HTR-8/SVneo (cell line): ENCODE data around the gene STK38.

Experiments used
- DNase-seq: peaks from one replicate; pipeline ENCODE4 v3.0.0; 2011; ENCODE audit warnings: low spot score, mixed read lengths; ENCODE audit not compliant: insufficient read length
- FAIRE-seq: peaks from 2 replicates; lab custom pipeline; 2011; peaks lifted over from hg19 to GRCh38; lab: Jason Lieb, UNC

STK38 gene

DNA sequence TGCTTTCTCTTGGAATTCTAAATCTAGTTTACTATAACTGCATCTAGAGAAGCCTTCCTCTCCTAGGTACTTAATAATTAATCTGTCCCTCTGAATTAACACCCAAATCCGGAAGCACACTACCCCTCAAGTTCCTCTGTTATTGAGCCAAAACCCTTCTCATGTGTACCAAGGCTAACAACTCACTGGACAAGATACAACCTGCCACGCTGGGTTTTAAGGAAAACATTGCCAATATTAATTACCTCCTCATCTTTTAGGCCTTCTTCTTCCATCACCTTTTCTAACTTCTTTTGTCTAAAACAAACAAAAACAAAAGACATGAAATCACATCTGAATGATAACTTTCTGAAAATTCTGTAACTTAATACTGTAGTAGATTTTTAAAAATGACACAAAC, 21.9 kb downstream of the STK38 start:
- DNase-seq (no peak), FAIRE-seq (no peak)

- no peak for FAIRE-seq
Measured at GRCh38 chr6:36524871-36525270, 22.4 kb downstream of the STK38 start.

GRCh38 chr6:36523936-36524499, 23.3 kb downstream of the STK38 start:
- DNase-seq = no peak

More at GRCh38 chr6:36524871-36525270, 22.4 kb downstream of the STK38 start:
- DNase-seq = no peak

GRCh38 chr6:36523451-36523850, 23.8 kb downstream of the STK38 start:
- FAIRE-seq (no peak), DNase-seq (no peak)

More at GRCh38 chr6:36523936-36524499, 23.3 kb downstream of the STK38 start:
- FAIRE-seq = no peak

GRCh38 chr6:36519352-36519751, 27.9 kb downstream of the STK38 start:
- no peak for DNase-seq
- FAIRE-seq = no peak

GRCh38 chr6:36517408-36517807, 29.9 kb downstream of the STK38 start:
- FAIRE-seq (no peak), DNase-seq (no peak)

DNA sequence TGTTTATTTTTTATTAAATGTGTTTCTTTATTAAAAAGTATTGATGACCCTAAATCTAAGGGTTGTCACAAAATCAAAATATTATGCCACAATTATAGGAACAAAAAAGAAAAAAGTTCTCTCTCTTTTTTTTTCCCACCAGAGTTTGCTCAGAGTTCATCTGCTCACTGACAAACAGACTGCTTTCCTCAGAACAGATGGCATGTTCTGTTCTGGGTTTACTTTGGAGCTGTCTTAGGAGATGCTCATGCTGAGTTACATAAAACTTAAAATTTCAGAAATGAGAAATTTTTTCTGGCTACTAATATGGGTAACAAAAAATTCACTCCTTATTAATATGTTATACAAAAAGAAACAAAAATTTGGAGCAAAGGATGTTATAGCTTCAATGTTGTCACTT, 30.3 kb downstream of the STK38 start:
- FAIRE-seq (no peak), DNase-seq (no peak)

- DNase-seq (no peak), FAIRE-seq (no peak)
Measured at GRCh38 chr6:36516559-36516958, 30.7 kb downstream of the STK38 start.

DNA sequence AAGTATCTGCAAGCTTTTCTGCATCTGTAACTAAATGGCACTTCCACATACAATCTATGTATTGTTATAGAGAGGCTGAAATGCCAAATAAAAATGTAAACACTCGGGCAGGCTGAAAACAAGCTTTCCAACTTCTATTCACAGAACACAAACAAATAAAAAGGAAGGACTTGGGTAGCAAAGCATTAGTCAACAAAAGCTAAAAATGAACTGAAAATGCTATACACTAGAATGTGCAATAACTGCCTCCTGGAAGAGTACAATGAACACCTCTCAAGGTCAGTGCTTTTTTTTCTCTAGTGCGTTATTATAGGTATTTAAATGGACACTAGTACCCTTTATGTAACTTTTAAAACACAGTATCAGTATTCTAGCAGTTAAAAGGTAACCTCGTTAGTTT, 31.4 kb downstream of the STK38 start:
- no peak for DNase-seq
- FAIRE-seq = no peak

DNA sequence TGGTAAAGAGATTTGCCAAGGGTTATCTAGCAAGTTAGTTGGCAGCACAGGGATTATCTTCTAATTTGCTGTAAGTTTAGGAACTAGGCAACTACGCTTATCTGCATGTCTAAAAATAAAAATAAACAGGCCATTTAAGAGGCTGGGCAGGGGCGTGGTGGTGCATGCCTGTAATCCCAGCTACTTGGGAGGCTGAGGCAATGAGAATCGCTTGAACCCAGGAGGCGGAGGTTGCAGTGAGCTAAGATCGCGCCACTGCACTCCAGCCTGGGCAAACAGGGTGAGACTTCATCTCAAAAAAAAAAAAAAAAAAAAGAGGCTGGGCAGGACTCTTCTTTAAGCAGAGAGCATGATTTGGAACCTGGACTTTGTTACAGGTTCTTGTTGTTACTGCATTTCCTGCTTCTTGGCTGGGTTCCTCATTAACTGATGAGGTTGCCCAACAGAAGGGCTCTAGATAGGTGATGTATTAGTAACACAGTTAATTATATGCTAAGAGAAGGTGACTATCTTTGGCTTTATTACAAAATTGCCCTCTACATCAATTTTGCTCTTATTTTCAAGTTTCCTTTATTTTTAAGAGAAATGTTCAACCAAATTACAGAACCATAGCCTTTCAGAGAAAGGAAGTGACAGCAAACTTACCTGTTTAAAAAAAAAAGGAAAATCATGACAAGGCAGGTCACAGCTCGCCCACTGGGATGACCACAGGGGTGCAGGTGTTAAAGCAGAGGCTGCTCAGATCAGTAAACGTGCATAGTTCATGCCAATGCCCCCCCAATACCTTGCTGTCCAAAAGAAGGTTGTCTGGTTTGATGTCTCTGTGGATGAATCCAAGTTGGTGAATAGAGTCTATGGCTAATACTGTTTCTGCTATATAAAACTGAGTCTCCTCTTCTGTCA, 32.5 kb downstream of the STK38 start:
- FAIRE-seq (no peak), DNase-seq (no peak)

DNA sequence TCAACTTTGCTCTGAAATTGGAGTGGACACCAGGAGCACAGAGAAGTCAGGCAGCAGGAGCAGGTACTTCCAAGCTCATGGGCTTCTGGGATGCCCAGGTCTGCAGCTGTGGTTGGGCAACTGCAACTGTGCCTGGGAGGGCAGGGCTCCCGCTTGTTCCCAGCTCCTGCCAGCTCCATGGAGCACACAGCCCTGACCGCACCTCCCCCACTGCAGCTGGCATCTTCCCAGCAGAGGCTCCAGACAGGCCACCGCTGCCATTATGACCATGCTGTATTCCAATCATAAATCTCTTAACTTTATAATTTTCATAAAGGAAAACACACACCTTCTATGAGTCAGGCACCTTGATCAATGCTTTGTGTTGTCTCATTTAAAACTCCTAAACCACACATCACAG, 36.9 kb downstream of the STK38 start:
- FAIRE-seq (no peak), DNase-seq (no peak)

- no peak for FAIRE-seq
Measured at GRCh38 chr6:36508532-36508931, 38.7 kb downstream of the STK38 start.

DNA sequence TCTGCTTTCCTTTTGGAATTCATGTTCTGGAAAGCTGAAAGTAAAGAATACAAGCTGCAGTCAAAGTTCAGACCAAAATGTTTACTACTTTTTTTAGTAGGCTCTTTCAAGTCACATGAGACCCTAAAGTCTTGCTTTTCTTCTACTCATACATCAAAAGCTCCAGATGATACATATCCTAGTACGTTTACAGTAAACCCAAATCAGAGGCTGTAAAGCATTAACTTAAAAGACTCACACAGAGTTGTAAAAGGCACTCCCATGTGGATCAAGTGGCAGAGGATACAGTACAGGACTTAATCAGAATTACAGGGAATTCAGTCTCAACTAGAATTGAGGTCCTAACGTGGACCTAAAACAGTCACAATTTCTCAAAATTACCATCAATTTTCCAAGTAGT, 40.7 kb downstream of the STK38 start:
- DNase-seq = no peak
- FAIRE-seq = no peak

More at GRCh38 chr6:36508532-36508931, 38.7 kb downstream of the STK38 start:
- no peak for DNase-seq

GRCh38 chr6:36505744-36506534, 41.3 kb downstream of the STK38 start:
- DNase-seq = no peak
- no peak for FAIRE-seq

DNA sequence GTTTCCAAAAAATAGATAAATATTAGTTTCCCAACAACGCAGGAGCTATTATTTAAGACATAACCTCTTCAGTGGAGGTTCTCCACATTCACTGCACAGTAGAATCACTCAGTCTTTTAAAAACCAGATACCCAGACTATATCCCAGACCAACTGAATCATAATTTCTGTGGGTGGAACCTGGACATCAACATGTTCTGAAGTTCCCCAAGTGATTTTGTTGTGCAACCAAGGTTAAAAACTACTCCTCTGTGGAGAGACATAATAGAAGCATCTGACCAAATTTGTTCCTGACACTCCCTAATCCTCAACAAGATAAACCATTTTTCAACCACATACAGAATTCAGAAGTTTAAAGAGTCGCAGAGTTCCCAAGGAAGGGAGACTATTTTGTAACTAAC, 42.3 kb downstream of the STK38 start:
- DNase-seq (no peak), FAIRE-seq (no peak)

DNA sequence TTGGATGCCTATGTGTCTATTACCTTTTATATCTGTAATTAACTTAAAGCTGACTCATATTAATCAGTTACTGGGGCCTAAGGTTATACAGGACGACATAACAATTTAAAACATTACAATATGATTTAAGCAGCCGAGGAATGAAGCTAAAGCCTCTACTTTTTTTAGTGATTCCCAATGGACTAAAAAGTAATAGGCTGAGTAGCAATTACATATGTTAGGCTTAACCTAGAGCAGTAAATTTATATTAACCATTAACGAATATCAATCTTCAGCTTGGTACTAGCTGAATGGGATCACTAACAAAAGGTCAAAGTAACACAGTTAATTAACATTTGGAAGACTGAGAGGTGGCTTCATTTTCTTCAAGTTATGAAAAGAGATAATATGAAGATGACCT, 43.1 kb downstream of the STK38 start:
- DNase-seq = no peak
- no peak for FAIRE-seq

DNA sequence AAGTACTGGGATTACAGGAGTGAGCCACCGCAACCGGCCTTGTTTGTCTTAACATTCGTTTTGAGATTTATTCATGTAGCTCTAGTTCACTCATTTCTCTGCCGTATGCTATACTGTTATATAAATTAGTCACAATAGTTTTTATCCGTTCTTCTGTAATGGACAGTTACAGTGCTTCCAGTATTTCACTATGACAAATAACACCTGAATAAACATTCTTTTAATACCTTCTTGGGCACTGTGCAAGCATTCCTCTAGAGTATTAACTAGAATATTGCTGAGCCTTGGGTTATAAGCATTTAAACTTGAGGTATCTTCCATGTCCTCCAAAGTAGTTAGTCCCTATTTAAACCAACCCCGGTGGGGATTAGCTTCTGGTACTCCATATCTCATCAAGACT, 45.6 kb downstream of the STK38 start:
- FAIRE-seq (no peak), DNase-seq (no peak)

GRCh38 chr6:36499918-36500317, 47.4 kb downstream of the STK38 start:
- FAIRE-seq = no peak
- DNase-seq = no peak

- DNase-seq (no peak), FAIRE-seq (no peak)
Measured at GRCh38 chr6:36495086-36495485, 52.2 kb downstream of the STK38 start.

DNA sequence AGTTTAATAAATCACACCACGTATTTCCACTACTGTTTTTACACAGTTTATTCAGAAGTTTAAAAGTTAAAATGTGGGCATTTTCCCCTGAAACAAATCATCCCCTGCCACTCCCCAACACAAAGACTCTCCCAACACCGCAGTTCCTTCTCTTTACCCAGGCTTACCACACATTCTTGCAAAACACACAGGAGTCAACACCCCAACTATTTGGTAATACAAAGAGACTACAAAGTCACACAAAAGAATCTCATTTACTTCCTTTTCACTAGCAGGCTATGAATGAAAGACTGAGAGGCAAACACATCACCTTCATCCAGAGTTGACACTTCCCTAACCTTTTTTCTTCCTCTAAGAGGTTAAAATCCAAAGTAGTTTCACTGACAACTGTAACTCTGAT, 53.4 kb downstream of the STK38 start:
- no peak for FAIRE-seq
- no peak for DNase-seq

DNA sequence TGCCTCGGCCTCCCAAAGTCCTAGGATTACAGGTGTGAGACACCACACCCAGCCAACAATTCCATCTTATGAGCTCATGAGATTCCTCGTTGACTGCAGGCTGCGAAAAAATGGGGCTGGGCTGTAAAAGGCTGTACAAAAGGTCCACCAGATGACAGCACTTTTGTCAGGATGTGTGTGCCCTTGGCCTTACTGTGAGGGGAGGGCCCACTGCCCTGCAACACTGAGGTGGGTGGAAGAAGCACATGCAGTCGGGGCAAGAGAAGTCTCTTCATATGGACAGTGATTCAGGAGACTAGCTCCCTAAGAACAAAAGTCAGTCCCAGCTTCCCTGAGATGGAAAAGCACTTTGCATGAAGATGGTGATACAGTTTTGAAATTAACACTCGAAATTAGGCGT, 54.0 kb downstream of the STK38 start:
- DNase-seq = no peak
- FAIRE-seq = no peak
